Endothelial cell of umbilical vein (primary cell): ENCODE data around the gene PLD4. TPM values are rescaled to one million over a fixed set of nuclear protein-coding genes. Genes with fewer than 3 reads are reported as not detected.

Experiments used
- BruUV-seq: library from RNA; stranded (reverse); fragments of 400-500 nt; replicated peaks from 2 replicates; lab custom pipeline; 2021; lab: Mats Ljungman, UMichigan
- CTCF ChIA-PET: fragments of 300-600, 350-600 bp; sonication (Branson Sonifier 250); formaldehyde crosslinking; loops from one replicate; lab custom pipeline; 2021; ENCODE audit warnings: antibody characterized with exemption, inconsistent platforms; lab: Charles Lee
- POLR2A ChIA-PET: fragments of 300-600, 350-600 bp; sonication (Branson Sonifier 250); formaldehyde crosslinking; loops from one replicate; lab custom pipeline; 2021; ENCODE audit warnings: antibody characterized with exemption, inconsistent platforms; lab: Charles Lee
- DNase-seq: peaks from one replicate; pipeline ENCODE4 v3.0.0-alpha.2; 2011; ENCODE audit warnings: low read depth, low spot score
- FAIRE-seq: peaks from 2 replicates; lab custom pipeline; 2011; peaks lifted over from hg19 to GRCh38; lab: Jason Lieb, UNC
- H2AFZ ChIP-seq: 2 replicates; pipeline ENCODE4 v1.6.0; 2012; ENCODE audit warnings: low read depth, low read length, control low read depth, inconsistent platforms
- H3K27ac ChIP-seq: 2 replicates; pipeline ENCODE4 v1.5.1; 2011; ENCODE audit warnings: low read depth, mild to moderate bottlenecking, control low read depth, low read length, moderate library complexity; ENCODE audit not compliant: insufficient read depth
- H3K27me3 ChIP-seq, 2 experiments: 2 replicates each; pipeline versions ENCODE4 v1.6.0 to v1.6.1; 2011; ENCODE audit warnings: low read length in 2 of 2, mixed read lengths in 1 of 2; ENCODE audit not compliant: control insufficient read depth in 2 of 2, insufficient read depth in 2 of 2
- H3K36me3 ChIP-seq, 2 experiments: 2 replicates in 1 of 2; 3 replicates in 1 of 2; pipeline ENCODE4 v1.5.1; 2011; ENCODE audit warnings: low read length in 2 of 2, mild to moderate bottlenecking in 1 of 2, moderate library complexity in 1 of 2; ENCODE audit not compliant: control insufficient read depth in 2 of 2, insufficient read depth in 2 of 2; ENCODE audit errors: extremely low read depth in 1 of 2
- H3K4me1 ChIP-seq: 3 replicates; pipeline ENCODE4 v1.5.1; 2011; ENCODE audit warnings: mild to moderate bottlenecking, low read length; ENCODE audit not compliant: control insufficient read depth, insufficient read depth; ENCODE audit errors: extremely low read depth
- H3K4me2 ChIP-seq: 2 replicates; pipeline ENCODE4 v1.6.1; 2011; ENCODE audit warnings: low read length, control low read depth, mixed read lengths; ENCODE audit not compliant: insufficient read depth
- H3K4me3 ChIP-seq, 3 experiments: fragments of 200-600 bp in 1 of 3; sonication (generic), shearing (Covaris generic) in 1 of 3; replicated peaks in 1 of 3; 2 replicates each; pipeline ENCODE4 v1.5.1; 2011 to 2016; ENCODE audit warnings: control low read depth in 3 of 3, low read length in 3 of 3, mild to moderate bottlenecking in 2 of 3, inconsistent platforms in 1 of 3, low read depth in 1 of 3, moderate library complexity in 1 of 3; ENCODE audit not compliant: insufficient read depth in 1 of 3
- H3K79me2 ChIP-seq: 2 replicates; pipeline ENCODE4 v1.6.0; 2012; ENCODE audit warnings: low read length, inconsistent platforms; ENCODE audit not compliant: control insufficient read depth, insufficient read depth
- H3K9ac ChIP-seq: replicated peaks from 2 replicates; pipeline ENCODE3; 2011; ENCODE audit warnings: low read length, control low read depth; ENCODE audit not compliant: insufficient read depth; ENCODE audit errors: extremely low read depth
- H3K9me1 ChIP-seq: replicated peaks from 3 replicates; pipeline ENCODE4 v1.6.0; 2011; ENCODE audit warnings: mild to moderate bottlenecking, low read length; ENCODE audit not compliant: control insufficient read depth, insufficient read depth; ENCODE audit errors: extremely low read depth
- H3K9me3 ChIP-seq: replicated peaks from 2 replicates; pipeline ENCODE4 v1.5.1; 2012; ENCODE audit warnings: low read length, inconsistent platforms; ENCODE audit not compliant: control insufficient read depth, insufficient read depth
- H4K20me1 ChIP-seq: replicated peaks from 2 replicates; pipeline ENCODE3; 2011; ENCODE audit warnings: mild to moderate bottlenecking, low read length; ENCODE audit not compliant: control insufficient read depth, insufficient read depth; ENCODE audit errors: extremely low read depth
- EZH2 ChIP-seq: IDR thresholded peaks from 2 replicates; pipeline ENCODE4 v1.6.1; 2012; ENCODE audit warnings: borderline replicate concordance, low read depth, mild to moderate bottlenecking, moderate library complexity, low read length, inconsistent platforms; ENCODE audit not compliant: severe bottlenecking
- FOS ChIP-seq: IDR thresholded peaks from 2 replicates; pipeline ENCODE4 v1.6.1; 2011; ENCODE audit warnings: mild to moderate bottlenecking, low read length, moderate library complexity, borderline replicate concordance; ENCODE audit not compliant: insufficient read depth
- GATA2 ChIP-seq: IDR thresholded peaks from 2 replicates; pipeline ENCODE4 v1.7.0; 2011; ENCODE audit warnings: low read depth, mild to moderate bottlenecking, moderate library complexity, mixed read lengths, low read length; ENCODE audit not compliant: insufficient read length, insufficient read depth
- JUN ChIP-seq: IDR thresholded peaks from 2 replicates; pipeline ENCODE4 v1.6.1; 2011; ENCODE audit warnings: borderline replicate concordance, low read depth; ENCODE audit not compliant: insufficient read length, insufficient read depth
- MYC ChIP-seq: IDR thresholded peaks from one replicate; pipeline ENCODE4 v1.6.1; 2011; ENCODE audit warnings: mild to moderate bottlenecking, low read depth, low read length
- POLR2A ChIP-seq: IDR thresholded peaks from 2 replicates; pipeline ENCODE4 v1.6.1; 2012; ENCODE audit warnings: low read depth, mild to moderate bottlenecking, control low read depth, low read length
- POLR2AphosphoS5 ChIP-seq: IDR thresholded peaks from 2 replicates; pipeline ENCODE4 v1.6.1; 2012; ENCODE audit warnings: low read depth, mild to moderate bottlenecking, control low read depth, low read length, moderate library complexity; ENCODE audit not compliant: insufficient read depth
- dilution Hi-C: fragments of 300-500 bp; cut with MboI; formaldehyde crosslinking; loops from one replicate; pipeline ENCODE4 v1.15.0; 2019; ENCODE audit warnings: low sequenced_read_pairs; ENCODE audit not compliant: extremely low pct_ligation_motif_present
- intact Hi-C: fragments of 100-400 bp; cut with micrococcal nuclease; formaldehyde crosslinking; loops from one replicate; pipeline ENCODE4 v1.10.0; 2022
- polyA plus RNA-seq, 4 experiments: library from polyadenylated mRNA; depleted of rRNA in 3 of 4; stranded (reverse) in 3 of 4; unstranded in 1 of 4; fragments of >200 nt; gene quantifications; 2 replicates each; pipeline versions ENCODE4 v1.2.1 to v1.2.3, GENCODE V29; 2011 to 2012; ENCODE audit warnings: missing spikeins in 1 of 4
- total RNA-seq: library from RNA; stranded (reverse); gene quantifications from 2 replicates; pipeline ENCODE4 v1.2.3, GENCODE V29; 2021
- TF ChIP-seq, protein P1 (sequence below): IDR thresholded peaks from 2 replicates; pipeline ENCODE4 v1.6.1; 2011; ENCODE audit not compliant: insufficient read depth, insufficient read length
- TF ChIP-seq, protein P2 (sequence below), 2 donors: IDR thresholded peaks; 1 replicate in 1 of 2; 2 replicates in 1 of 2; pipeline ENCODE4 v1.5.1; 2011; ENCODE audit warnings: low read length in 2 of 2, mild to moderate bottlenecking in 2 of 2, moderate library complexity in 2 of 2, control low read depth in 1 of 2, inconsistent platforms in 1 of 2, low read depth in 1 of 2; ENCODE audit not compliant: insufficient read depth in 1 of 2; ENCODE audit errors: extremely low read depth in 1 of 2

The PLD4 gene
- total and polyA plus RNA-seq, 2 donors (not counting 3 experiments of a cell fraction or from before 2014, with no cell fraction given) = 0.01 to 0.11 TPM

DNA sequence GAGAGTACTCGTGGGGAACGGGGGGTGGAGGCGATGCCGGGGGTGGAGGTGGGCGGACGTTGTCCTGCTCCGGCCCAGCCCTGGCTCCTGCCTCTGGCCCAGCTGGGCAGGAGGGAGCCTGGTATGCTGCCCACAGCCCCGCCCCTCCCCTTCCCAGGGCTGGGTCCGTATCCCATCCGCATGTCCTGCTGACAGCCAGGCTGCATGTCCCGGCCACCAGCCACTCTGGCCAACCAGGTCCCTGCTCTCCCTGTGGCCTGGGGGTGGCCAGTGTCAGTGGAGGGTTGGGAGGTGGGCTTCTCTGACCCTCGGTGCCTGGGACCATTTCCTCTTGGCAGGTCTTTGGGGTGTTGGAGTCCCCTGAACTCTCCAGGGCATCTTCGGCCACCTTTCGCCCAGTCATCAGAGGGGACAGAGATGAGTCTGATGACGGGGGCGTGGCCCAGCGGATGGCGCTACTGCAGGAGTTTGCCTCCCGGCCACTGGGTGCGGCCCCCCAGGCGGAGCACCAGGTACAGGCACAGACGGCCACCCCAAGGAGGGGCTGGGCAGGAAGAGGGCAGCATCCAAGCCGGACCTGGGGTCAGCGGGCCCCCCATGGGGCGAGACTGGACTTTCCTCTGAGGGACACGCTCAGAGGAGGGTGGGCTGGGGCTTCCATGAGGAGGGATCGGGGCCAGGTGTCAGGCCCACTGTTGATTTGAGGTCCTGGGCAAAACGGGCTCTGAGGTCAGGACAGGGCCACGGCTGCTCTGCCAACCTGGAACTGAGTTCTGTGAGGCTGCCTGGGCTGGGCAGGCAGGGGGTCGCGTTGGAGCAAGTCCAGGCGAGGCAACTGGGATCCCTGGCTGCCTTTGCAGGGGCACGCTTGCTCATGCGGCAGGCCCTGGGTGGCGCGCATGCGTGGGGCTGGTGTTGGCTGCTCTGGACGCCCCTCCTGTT lies 39.4 kb upstream of the PLD4 start:
- DNase-seq (no peak), FAIRE-seq (no peak)
- no peaks in the 10 kb centered on the region for H3K27me3 ChIP-seq
- BruUV-seq = no TSS peak
- no peak overlapping the region for H3K4me2 ChIP-seq
- CTCF ChIA-PET = no interaction called here
- no peaks in the 10 kb centered on the region for H3K9me3 ChIP-seq
- H3K36me3 ChIP-seq = peaks cover 3 to 28% of the 10 kb centered on the region in 2 experiments
- no peak overlapping the region for H3K9ac ChIP-seq
- no peaks in the 10 kb centered on the region for H3K79me2 ChIP-seq
- POLR2A ChIA-PET = no interaction called here
- TF ChIP-seq FOS (no peak), MYC (no peak), JUN (no peak), POLR2AphosphoS5 (no peak), GATA2 (no peak), POLR2A (no peak), EZH2 (no peak)
- TF ChIP-seq, protein P1, sequence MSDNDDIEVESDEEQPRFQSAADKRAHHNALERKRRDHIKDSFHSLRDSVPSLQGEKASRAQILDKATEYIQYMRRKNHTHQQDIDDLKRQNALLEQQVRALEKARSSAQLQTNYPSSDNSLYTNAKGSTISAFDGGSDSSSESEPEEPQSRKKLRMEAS = no peak
- TF ChIP-seq, protein P2, sequence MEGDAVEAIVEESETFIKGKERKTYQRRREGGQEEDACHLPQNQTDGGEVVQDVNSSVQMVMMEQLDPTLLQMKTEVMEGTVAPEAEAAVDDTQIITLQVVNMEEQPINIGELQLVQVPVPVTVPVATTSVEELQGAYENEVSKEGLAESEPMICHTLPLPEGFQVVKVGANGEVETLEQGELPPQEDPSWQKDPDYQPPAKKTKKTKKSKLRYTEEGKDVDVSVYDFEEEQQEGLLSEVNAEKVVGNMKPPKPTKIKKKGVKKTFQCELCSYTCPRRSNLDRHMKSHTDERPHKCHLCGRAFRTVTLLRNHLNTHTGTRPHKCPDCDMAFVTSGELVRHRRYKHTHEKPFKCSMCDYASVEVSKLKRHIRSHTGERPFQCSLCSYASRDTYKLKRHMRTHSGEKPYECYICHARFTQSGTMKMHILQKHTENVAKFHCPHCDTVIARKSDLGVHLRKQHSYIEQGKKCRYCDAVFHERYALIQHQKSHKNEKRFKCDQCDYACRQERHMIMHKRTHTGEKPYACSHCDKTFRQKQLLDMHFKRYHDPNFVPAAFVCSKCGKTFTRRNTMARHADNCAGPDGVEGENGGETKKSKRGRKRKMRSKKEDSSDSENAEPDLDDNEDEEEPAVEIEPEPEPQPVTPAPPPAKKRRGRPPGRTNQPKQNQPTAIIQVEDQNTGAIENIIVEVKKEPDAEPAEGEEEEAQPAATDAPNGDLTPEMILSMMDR (IDR thresholded peaks at IDR 0.05; ENCODE audit: extremely low read depth in 1 of 2, insufficient read depth in 1 of 2, low read depth in 1 of 2, low read length in 2 of 2) = no peak
- dilution Hi-C loops = no loop called here
- intact Hi-C loops = no loop called here
- no peak overlapping the region for H3K27ac ChIP-seq
- H3K4me3 ChIP-seq = no peak overlapping the region
- no peaks in the 10 kb centered on the region for H3K9me1 ChIP-seq
- no peak overlapping the region for H2AFZ ChIP-seq
- no peaks in the 10 kb centered on the region for H4K20me1 ChIP-seq
- no peaks in the 10 kb centered on the region for H3K4me1 ChIP-seq
